ENCODE data around the gene RBM22. TPM values are rescaled to one million over a fixed set of nuclear protein-coding genes. Genes with fewer than 3 reads are reported as not detected.
"Not testable (repeated sequence)": the region's sequence is repeated elsewhere in the genome, so short reads cannot be mapped to it uniquely, and the experiment has no call there.

RBM22 gene
- total RNA-seq = 37.2 TPM

DNA sequence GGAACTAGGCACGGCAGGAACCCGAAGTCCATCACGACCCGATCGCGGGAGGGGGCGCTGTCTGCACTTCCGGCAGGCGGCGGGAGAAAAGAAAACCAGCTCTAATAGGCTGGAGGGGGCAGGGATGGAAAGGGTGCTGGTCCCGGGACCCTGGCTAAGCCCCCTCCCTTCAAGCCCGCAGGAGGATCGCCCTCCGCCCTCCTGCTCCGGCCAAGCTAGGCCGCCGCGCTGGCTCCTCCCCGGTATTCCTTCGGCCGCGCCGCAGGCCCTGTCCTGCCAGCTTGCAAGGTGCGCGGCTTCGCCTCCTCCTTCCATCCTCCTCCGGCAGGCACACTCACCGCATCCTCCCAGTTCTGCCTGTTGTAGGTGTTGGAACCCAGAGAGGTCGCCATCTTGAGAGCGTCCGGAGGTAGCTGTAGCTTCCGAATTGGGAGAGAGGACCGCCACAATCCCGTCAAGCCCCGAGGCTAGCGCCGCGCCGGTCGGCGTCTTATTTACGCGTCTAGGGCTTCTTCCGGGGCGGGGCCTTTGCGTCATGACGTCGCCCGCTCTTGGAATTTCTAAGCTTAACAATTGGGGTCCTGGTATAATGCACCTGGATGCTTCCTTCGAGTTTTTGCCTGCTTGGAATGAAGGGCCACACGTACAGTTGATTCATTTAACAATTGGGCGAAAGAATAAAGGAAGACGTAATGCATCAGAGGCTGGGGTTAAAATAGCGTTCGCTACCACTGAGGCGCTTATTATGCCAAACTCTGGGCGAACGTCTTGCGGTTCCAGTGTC lies at the start of gene RBM22:
Gene RBM22, minus strand, starts transcription at position 469 of the 784 bp plus-strand sequence. Its CDS starts 77 bp downstream, at position 392.
- DNase-seq = peak; percentile 98

DNA sequence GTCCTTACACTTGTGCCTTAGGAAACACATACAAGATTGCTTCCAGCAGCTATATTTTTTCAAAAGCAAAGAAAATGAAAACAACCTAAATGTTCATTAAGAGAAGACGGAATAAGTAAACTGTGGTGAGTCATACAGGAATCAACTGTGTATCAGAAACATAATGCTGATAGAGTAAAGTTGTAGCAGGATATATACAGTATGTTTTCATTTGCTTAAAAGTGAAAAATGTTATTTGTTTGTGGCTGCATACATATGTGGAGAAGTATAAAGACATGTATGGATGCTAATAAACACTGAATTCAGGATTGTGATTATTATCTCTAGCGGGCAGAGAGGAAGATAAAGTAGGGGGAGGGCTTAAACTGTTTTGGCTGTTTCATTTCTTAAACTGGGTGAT lies 49.6 kb upstream of the RBM22 start:
- DNase-seq = no peak

DNA sequence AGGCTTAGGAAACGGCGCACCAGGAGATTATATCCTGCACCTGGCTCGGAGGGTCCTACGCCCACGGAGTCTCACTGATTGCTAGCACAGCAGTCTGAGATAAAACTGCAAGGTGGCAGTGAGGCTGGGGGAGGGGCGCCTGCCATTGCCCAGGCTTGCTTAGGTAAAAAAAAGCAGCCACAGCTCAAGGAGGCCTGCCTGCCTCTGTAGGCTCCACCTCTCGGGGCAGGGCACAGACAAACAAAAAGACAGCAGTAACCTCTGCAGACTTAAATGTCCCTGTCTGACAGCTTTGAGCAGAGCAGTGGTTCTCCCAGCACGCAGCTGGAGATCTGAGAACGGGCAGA lies 42.3 kb upstream of the RBM22 start:
- not testable (repeated sequence) for DNase-seq

DNA sequence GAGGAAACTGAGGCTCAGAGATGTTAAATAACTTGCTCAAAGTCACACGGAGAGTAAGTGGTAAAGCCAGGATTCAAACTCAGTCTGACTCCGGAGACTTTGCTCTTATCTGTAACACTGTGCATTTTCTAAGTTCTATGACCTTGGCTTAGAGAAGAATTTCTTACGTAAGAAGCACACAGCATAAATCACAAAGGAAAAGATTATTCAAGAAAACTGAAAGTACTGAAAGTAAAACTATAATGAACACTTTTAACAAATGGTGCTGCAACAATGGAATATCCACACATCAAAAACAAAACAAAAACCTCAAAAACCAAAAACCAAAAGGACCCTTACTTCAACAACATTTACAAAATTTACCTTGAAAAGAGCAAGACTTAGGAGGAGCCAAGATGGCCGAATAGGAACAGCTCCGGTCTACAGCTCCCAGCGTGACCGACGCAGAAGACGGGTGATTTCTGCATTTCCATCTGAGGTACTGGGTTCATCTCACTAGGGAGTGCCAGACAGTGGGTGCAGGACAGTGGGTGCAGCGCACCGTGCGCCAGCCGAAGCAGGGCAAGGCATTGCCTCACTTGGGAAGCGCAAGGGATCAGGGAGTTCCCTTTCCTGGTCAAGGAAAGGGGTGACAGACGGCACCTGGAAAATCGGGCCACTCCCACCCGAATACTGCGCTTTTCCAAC lies 41.7 kb upstream of the RBM22 start:
- not testable (repeated sequence) for DNase-seq

DNA sequence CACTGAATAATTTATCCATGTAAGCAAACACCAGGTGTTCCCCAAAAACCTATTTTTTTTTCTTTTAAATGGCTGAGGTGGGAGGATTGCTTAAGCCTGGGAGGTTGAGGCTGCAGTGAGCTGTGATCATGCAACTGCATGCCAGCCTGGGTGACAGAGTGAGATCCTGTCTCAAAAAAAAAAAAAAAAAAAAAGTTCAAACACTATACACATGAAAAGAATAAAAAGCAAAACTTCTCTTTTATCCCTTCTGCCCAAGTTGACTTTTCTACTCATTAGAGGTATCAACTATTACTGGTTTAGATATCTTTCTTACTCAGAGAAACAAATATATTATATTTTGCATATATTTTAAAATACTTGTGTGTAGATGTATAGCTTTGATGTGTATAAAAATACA lies 40.1 kb upstream of the RBM22 start:
- DNase-seq = no peak

DNA sequence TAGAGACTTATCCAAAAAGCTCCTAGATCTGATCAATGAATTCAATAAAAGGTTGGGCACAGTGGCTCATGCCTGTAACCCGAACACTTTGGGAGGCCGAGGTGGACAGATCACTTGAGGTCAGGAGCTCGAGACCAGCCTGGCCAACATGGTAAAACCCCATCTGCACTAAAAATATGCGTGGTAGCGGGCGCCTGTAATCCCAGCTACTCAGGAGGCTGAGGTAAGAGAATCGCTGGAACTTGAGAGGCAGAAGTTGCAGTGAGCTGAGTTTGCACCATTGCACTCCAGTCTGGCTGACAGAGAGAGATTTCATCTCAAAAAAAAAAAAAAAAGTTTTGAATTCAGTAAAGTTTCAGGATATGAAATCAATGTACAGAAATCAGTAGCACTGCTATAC lies 38.0 kb upstream of the RBM22 start:
- DNase-seq = no peak

DNA sequence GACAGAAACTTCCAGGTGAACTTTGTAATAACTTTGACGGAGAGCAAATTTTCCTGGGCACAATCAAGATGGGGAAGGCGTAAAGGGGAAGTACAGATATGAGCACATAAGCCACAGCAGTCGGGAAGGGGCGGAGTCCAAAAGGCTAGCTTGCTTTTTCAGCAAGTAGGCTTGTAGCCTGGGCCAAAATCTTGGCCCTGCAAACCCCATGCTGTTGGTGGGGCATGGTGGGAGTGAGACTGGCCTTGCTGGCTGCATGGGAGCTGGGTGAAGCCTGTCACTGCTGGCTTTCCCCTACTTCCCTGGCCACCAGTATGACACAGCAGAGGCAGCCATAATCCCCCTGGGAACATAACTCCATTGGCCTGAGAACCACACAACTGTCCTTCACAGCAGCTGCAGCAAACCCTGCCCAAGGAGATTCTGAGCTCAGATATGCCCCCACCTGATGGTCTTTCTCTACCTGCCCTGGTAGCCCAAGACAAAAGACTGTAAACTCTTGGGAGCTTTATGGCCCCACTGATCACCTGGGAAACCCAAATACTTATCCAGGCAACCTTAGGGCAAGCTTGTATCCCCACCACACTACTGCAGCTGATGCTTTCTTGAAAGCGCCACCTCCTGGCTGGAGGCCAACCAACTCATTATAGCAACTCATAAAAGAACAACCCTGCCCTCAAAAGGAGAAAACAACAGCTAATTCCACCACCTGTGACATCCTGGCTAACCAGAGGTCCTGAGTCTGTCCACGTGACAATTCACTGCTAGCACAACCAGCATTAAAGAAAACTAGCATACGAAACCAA lies 33.9 kb upstream of the RBM22 start:
- peak; percentile 6 for DNase-seq

DNA sequence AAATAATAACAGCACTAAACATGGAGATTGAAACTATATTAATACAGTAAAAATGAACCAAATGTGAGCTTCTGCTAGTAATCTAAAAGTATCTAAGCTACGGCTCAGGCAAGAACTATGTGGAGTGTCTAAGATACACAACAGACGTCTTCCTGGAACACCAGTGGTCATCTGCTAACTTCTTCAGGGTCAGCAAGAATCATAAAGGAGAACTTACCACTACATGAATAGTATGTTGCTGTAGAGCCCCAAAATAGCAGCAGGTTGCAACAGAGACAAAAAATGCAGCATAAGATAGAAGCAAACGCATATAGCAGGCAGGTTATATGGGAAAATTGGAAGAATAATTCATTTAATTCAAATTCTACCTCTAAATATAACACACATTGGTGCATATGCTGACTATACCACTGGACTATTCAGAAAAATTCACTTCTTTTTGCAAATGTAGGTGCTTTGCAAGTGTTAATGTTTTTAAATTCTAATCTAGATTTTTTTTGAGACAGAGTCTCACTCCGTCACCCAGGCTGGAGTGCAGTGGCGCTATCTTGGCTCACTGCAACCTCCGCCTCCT lies 30.9 kb upstream of the RBM22 start:
- DNase-seq = no peak

DNA sequence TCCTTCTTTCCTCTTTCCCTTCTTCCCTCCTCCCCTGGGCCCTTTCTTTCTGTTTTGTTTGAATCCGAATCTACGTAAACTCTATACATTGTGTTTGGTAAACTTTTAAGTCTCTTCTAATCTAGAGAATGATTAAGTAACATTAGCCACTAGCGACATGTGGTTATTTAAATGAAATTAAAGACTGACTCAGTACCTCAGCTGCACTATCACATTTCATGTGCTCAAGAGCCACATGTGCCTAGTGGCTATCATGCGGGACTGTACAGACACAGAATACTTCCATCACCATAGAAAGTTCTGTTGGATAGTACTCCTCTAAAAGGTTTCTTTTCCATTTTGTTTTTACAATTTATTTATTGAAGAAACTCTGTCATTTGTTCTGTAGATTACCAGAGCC lies 29.0 kb upstream of the RBM22 start:
- DNase-seq = no peak

DNA sequence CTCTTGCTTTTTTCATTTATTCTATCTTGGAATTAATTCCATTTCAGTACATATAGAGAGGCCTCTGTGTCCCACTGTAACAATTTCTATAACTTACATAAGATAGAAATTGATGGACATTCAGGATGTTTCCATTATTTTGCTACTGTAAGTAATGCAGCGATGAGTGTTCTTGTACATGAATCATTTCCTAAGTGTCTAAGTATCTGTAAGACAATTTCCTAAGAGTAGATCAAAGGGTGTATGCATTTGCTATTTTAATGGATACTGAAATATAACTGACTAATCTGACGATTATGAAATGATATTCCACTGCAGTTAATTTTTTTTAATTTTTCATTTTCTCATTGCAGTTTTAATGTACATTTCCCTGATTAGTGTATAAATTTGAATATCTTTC lies 23.0 kb upstream of the RBM22 start:
- no peak for DNase-seq

DNA sequence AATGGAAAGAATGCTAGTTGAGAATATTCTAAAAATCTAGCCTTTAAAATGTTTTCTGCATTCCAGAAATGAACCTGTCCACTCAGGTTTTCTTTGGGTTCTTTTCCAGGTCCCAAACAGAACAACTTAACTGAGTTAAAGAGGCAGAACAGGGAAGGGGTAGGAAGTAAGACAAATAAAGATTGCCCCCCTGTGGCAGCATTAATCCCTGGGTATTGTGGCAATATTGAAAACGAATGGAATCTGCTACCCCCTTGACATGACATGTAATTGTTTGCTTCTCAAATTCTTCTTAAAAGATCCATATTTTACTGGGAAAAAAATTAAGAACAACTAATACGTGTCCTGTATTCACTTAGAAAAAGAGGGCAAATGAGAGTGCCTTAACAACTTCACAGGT lies 9.3 kb upstream of the RBM22 start:
- DNase-seq = no peak

DNA sequence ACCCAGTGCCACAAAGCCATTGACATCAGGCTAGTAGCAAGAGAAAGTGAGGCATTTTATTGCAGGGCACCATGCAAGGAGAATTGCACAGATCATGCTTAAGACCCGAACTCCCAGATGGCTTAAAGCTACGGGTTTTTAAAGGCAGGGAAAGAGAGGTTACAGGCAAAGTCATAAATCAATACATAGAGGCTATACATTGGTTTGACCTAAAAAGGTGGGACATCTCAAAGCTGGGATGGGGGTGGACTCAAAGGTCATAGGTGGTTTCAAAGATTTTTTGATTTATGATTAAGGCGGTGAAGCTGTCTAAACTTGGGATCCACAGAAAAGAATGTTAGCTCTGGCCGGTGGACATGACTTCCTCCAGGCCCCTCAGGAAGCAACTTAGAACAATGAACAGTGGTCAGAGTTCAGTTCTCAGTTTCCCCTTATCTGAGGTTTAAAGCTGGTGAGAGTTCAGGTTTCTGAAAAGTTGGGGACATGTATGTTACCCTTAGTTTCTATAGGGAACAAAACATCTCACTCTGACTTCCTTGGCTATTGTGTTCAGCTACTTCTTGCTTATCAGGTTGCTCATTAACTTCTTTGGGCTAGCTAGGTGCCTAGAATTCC lies 6.0 kb upstream of the RBM22 start:
- no peak for DNase-seq

DNA sequence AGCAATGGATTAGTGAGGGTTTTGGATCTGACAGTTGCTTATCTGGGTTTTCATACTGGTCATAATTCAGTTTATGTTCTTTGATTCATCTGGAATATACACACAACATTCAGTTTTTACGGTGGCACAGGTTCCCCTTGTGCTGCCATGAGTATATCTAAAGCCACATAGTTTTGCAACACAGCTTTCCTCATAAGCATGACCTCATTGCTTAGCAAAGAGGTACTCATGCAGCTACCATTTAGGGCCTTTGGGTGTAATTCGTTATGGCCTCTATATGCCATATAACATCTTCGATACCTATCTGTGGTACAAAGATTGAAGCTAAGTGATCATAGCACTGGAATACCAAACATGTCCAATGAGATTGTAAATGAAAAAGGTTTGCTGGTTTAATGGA lies 2.9 kb upstream of the RBM22 start:
- DNase-seq = no peak

DNA sequence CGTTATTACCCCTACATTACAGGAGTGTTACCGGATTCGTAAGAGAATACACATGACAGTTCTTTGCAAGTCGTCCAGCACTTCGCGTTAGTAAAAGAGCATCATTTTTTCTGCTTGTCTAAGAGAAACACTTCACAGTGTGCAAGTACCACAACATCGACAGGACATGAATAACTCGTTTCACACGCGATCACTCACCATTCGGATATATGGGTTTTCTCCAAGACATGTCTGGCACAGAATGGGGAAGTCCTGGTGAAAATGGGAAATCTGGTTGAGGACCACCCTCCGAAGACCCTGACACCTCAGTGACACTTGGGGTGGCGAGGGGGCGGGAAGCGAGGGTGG lies 642 bp downstream of the RBM22 start:
- DNase-seq = no peak

DNA sequence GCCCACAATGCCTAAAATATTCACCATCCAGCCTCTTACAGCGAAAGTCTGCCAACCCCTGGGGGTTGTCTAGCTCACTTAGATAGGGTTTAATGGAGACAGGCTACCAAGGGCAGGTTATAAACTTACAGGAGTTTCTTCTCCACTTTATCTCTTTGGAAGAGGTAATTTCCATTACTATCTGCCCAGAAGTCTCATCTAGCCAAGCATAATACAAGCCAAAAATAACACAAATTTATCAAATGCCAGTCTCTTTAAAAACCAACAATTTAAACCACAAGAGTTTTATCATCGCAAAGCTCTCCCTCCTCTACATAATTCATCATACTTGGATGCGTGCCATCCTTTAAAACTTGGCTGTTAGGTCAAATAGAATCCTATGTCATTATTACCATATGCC lies 6.2 kb downstream of the RBM22 start:
- DNase-seq = no peak

DNA sequence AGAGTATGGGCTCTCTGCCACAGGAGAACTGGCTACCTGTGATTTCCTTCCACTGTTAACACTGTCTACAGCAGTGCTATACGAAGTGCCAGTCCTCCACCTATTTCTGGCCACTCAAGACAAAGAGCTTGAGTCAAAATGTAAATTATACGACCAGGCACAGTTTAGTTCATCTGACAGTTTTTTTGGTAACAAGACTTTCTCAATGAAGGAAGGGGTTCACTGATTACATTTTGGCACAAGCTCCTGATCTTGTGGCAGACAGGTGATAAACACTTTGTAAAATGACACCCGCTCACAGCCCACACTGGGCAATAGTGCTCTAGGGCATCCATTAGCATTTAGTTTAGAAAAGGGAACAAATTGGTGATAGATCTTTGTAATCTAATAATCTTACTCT lies 8.6 kb downstream of the RBM22 start:
- DNase-seq = no peak

DNA sequence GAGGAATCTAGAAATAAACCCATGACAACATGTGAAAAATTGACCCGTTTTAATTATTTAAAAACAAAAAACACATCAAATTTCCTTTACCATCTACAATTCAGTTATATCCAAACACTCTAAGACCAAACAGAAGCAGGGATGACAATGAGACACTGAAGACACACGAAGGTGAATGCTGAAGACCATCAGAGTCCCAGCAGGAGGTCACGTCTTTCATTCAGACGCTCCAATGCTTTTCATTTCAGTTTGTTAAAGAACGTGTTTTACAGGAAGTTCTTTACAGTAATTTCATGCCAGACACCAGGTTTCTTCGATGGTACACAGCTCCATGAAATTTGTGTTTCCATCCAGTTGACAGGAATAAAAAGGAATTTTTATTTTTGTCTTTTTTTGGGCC lies 10.1 kb downstream of the RBM22 start:
- DNase-seq = no peak

DNA sequence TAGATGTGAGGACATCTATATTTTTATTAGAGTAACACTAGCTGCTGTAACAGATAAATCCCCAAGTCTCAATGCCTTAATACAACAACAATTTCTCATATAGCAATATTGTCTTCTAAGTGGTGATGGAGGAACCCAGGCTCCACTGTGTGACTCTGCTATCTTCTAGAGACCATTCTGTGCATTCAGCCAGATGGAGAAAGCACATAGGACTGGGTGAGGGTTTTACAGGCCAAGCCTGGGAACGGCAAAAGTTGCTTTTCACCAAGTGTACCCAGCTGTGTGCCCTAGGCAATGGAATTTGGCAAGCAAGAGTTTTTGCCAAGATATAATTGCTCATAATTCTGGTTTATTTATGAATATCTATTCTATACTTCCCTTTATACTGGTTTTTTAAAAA lies 11.7 kb downstream of the RBM22 start:
- DNase-seq = no peak

DNA sequence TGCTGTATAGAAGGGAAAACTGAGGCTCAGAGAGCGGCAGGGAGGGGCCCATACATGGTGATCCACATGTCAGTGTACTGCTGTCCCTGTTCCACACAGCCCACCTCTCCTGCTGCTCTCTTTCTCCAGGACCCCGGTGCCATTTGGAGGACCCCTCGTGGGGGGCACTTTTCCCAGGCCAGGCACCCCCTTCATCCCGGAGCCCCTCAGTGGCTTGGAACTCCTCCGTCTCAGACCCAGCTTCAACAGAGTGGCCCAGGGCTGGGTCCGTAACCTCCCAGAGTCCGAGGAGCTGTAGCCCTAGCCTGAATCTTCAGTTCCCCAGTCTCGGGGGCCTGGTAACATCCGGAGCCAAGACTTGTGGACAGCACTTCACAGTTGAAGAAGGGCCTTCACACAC lies 24.3 kb downstream of the RBM22 start:
- no peak for DNase-seq

DNA sequence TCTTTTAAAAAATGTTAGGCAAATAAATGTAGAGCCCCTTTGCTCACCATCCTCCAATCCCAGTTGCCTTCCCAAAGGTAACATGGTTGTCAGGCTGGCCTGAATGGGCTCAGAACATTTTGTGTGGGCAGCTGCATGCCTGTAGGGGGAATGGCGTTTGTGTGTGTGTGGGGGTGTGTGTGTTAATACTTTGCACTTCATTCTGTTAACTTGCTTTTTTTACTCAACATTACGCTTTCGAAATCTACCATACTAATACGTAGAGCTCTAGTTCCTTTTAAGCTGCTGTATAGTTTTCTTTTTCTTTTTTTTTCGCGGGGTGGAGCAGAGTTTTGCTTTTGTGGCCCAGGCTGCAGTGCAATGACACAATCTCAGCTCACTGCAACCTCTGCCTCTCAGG lies 25.8 kb downstream of the RBM22 start:
- DNase-seq = no peak

DNA sequence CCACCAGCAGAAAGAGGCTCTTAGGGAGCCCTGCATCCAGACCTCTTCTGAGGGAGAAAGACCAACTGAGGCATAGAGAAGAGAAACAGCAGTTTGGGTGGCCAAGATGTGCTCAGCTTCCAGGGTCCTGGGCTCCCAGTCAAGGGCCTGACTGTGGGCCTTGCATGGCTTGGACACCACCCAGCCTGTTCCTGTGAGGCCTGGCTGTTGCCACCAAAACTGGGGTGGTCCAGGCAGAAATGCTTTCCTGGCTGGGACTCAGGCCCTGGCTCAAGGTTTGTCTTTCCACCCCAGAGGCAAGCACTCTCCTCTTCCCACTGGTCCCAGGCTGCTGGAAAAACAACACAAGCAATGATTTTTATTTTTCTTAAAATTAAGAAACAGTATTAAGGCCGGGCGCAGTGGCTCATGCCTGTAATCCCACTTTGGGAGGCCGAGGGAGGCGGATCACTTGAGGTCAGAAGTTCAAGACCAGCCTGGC lies 26.5 kb downstream of the RBM22 start:
- DNase-seq = peak; percentile 51

DNA sequence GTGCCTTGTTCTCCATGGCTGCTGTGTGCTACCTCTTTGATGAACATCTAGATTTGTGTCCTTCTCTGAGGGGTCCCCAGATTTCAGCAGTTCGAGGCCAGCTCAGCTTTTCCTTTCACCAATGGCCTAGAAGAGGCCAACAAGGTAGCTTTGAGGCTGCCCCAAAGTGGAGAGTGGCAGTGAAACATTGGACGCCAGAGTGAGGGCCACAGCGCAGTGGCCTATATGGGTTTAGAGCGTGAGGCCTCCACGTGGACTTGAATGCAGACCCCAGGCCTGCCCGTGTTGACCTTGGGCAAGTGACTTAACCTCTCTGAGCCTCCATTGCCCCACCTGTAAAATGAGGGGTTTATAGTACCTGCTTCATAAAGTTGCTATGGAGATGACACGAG lies 28.0 kb downstream of the RBM22 start:
- DNase-seq = no peak

All from tongue (tissue), 2 donors.